Psoas muscle (tissue), 8 donors: ENCODE data around the gene UVSSA. TPM values are rescaled to one million over a fixed set of nuclear protein-coding genes. Genes with fewer than 3 reads are reported as not detected.
A peak's percentile ranks its signal among the peaks of the same experiment; 100 is the strongest.

Source experiments
- ATAC-seq, 4 donors: fragments of 200-7000 bp; cut with Tn5 transposase; one replicate each; pipeline ENCODE4 v1.9.1; 2020; ENCODE audit warnings: moderate library complexity in 3 of 4, mild to moderate bottlenecking in 2 of 4
- DNase-seq, 2 donors: peaks; one replicate each; pipeline ENCODE4 v3.0.0-alpha.2; 2020
- H3K27ac ChIP-seq: fragments of 200-600 bp; one replicate; pipeline ENCODE4 v1.8.0; 2022
- H3K27me3 ChIP-seq, 3 donors: fragments of 200-600 bp in 1 of 3; one replicate each; pipeline versions ENCODE4 v1.6.1 to v1.8.0; 2013 to 2022; ENCODE audit warnings: low read length in 2 of 3, mild to moderate bottlenecking in 2 of 3, moderate library complexity in 1 of 3; ENCODE audit not compliant: insufficient read depth in 3 of 3
- H3K36me3 ChIP-seq, 2 donors: fragments of 200-600 bp in 1 of 2; one replicate each; pipeline versions ENCODE4 v1.6.1 to v1.8.0; 2013 to 2022; ENCODE audit warnings: low read depth in 1 of 2, mild to moderate bottlenecking in 1 of 2, moderate library complexity in 1 of 2; ENCODE audit not compliant: insufficient read depth in 1 of 2
- H3K4me1 ChIP-seq: fragments of 200-600 bp; one replicate; pipeline ENCODE4 v1.8.0; 2022
- H3K4me3 ChIP-seq: fragments of 200-600 bp; one replicate; pipeline ENCODE4 v1.8.0; 2022; ENCODE audit warnings: mild to moderate bottlenecking
- H3K9me3 ChIP-seq: fragments of 200-600 bp; one replicate; pipeline ENCODE4 v1.8.0; 2022
- WGBS, 3 donors: extraction: QIAGEN DNeasy Blood & Tissue Kit; methylation state at CpG; one replicate each; pipeline versions ENCODE4 v1.1.6 to v1.1.7; 2013; 5-methylcytosine and 5-hydroxymethylcytosine counted together
- intact Hi-C, 2 donors: fragments of 100-400 bp; cut with DNase I; formaldehyde crosslinking; loops; one replicate each; pipeline versions ENCODE4 v1.11.0 to v1.14.2; 2022
- polyA plus RNA-seq, 3 donors: library from polyadenylated mRNA; stranded (reverse); fragments of 200-250 nt; gene quantifications; one replicate each; pipeline ENCODE4 v1.2.3, GENCODE V29; 2013
- total RNA-seq, 4 donors: library from RNA; stranded (reverse); fragmentation: NEBNext Ultra II Directional in 2 of 4; extraction: Animal tissue kit (Norgen Biotek cat#: 25700) in 2 of 4; gene quantifications; one replicate each; pipeline versions ENCODE4 v1.2.1 to v1.2.4, GENCODE V29; 2021 to 2023
- TF ChIP-seq, protein P1 (sequence below): fragments of 200-600 bp; IDR thresholded peaks from one replicate; pipeline ENCODE4 v1.8.0; 2022; ENCODE audit warnings: antibody characterized with exemption
- donor health status: healthy with polysubstance abuse.
- donor health status: DM: no; HTN: no; CAD: no; lungs with moderate emphysema.
- donor health status: Bipolar disorder and iron deficiency.
- donor health status: healthy.
- donor health status: DM: yes; HTN: yes; CAD: no.
- donor health status: DM: no; HTN: no; CAD: no.
- donor health status: DM: no; HTN: no; CAD: no.
- donor health status: DM: yes; HTN: yes; CAD: no.

UVSSA gene
- total and polyA plus RNA-seq, 7 donors = 1.9 to 9.4 (median 7.7) TPM

DNA sequence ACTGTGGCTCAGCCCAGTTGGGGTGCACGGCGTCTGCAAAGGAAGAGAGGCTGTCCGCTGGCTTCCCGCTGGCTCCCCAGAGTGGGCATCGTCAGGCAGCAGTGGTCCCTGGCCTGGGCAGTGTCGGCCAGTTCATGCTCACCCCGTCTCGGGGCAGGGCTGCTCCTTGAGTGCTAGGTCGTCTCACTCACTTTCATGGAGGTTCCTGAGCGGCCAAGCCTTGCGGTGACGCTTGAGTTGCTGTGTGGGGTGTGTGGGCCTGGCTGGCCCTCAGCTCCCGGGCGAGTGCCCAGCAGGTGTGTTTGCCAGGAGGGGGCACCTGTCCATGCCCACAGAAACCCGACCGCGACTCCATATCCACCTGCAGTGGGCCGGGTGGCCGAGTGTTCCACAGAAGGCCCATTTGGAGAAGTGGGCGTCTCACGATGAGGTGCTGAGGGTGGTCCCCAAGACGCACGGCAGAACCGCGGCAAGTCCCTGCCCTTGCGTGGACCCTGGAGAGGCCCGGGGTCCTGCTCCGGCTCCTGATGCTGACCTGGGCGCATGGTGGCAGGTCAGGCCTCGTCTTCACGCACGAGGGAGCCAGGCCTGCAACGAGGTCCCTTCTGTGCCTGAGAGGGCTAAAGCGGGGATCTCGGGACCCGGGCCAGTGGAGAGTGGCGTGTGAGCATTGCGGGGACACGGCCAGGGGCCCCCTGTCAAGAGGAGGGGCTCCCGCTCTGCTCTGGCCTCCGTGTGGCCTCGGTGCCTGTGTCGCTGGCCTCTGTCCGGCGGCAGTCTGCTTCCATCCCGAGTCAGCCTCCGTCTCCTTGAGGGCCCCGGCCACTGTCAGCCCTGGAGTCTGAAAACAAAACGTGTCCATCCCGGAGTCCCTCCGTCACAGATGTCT lies 18.5 kb upstream of the UVSSA start:
- DNase-seq (peak in 1 of 2 donors; percentile 9), ATAC-seq (no peak)
- WGBS, 3 donors = 90 to 95% (median 94%) methylated on average over 51 of the region's 51 CpGs
- Histone ChIP-seq H3K27ac (no peak overlapping the region), H3K4me3 (no peak overlapping the region), H3K27me3 (no peaks in the 10 kb centered on the region), H3K9me3 (no peaks in the 10 kb centered on the region), H3K4me1 (peaks cover 15% of the 10 kb centered on the region), H3K36me3 (peaks cover 5 to 58% of the 10 kb centered on the region in 2 donors)
- TF ChIP-seq, protein P1, sequence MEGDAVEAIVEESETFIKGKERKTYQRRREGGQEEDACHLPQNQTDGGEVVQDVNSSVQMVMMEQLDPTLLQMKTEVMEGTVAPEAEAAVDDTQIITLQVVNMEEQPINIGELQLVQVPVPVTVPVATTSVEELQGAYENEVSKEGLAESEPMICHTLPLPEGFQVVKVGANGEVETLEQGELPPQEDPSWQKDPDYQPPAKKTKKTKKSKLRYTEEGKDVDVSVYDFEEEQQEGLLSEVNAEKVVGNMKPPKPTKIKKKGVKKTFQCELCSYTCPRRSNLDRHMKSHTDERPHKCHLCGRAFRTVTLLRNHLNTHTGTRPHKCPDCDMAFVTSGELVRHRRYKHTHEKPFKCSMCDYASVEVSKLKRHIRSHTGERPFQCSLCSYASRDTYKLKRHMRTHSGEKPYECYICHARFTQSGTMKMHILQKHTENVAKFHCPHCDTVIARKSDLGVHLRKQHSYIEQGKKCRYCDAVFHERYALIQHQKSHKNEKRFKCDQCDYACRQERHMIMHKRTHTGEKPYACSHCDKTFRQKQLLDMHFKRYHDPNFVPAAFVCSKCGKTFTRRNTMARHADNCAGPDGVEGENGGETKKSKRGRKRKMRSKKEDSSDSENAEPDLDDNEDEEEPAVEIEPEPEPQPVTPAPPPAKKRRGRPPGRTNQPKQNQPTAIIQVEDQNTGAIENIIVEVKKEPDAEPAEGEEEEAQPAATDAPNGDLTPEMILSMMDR = no peak
- intact Hi-C loops = no loop called here

DNA sequence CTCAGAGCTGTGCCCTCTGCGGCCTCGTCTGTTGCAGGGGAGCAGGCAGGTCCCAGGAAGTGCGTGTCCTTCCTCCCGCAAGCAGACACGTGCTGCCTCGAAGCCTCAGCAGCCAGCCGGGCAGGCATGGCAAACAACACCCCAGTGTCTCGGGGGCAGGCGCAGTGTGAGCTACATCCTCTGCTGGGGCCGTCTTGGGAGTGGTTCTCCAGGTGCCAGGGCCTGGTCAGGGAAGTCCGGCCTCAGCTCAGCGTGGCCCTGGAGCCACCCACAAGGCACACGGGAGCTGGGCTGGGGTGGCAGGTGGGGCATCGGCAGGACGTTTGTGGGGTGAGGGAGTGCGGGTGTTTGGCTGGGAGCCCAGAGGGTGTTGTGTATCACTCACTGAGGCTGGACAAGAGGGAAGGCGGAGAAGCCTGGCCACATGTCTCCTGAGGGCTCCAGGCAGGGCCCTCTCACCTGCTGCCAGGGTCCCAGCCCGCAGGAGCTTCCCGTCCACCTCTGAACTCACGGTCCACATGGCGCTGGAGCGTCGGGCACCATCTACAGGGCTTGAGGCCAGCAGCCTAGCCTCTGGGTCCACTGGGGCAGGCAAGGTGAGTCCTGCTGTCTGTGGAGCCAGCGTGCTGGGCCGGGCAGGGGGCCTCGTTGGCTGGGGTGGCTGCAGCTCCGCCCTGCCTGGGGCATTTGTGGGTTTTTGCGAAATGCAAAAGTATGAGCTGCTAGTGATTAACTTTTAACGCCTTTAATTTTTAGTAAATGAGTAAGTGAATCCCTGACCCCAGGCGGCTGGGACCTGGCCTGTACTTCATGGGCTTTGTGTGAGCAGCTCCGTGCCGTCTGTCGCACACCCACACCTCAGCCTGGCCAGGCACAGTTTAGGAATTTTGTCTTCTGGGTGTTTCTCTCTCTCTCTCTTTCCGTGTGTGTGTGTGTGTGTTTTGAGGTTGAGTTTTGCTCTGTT lies 17.3 kb upstream of the UVSSA start:
- DNase-seq (peak; percentile 21 to 67), ATAC-seq (peak; percentile 35 to 60 (median 52))
- WGBS, 3 donors = 63 to 78% (median 64%) methylated on average over 34 of the region's 34 CpGs
- peaks cover 15% of the 10 kb centered on the region for H3K4me1 ChIP-seq
- H3K27me3 ChIP-seq = no peaks in the 10 kb centered on the region
- no peak overlapping the region for H3K4me3 ChIP-seq
- TF ChIP-seq, protein P1 = no peak
- intact Hi-C loops = no loop called here
- no peaks in the 10 kb centered on the region for H3K9me3 ChIP-seq
- no peak overlapping the region for H3K27ac ChIP-seq
- peaks cover 8 to 62% of the 10 kb centered on the region in 2 donors for H3K36me3 ChIP-seq

- TF ChIP-seq, protein P1 = no peak
- DNase-seq (peak in 1 of 2 donors; percentile 6), ATAC-seq (peak; percentile 14 to 51 (median 42))
- intact Hi-C loops = no loop called here
- 66 to 87% (median 74%) methylated on average over 33 to 34 of the region's 34 CpGs for WGBS, 3 donors
- H3K27me3 ChIP-seq = no peaks in the 10 kb centered on the region
- peaks cover 15% of the 10 kb centered on the region for H3K4me1 ChIP-seq
- no peak overlapping the region for H3K4me3 ChIP-seq
- peaks cover 10 to 56% of the 10 kb centered on the region in 2 donors for H3K36me3 ChIP-seq
- H3K27ac ChIP-seq = no peak overlapping the region
- no peaks in the 10 kb centered on the region for H3K9me3 ChIP-seq
These were observed 16.0 kb upstream of the UVSSA start for GRCh38 chr4:1330761-1331590.

DNA sequence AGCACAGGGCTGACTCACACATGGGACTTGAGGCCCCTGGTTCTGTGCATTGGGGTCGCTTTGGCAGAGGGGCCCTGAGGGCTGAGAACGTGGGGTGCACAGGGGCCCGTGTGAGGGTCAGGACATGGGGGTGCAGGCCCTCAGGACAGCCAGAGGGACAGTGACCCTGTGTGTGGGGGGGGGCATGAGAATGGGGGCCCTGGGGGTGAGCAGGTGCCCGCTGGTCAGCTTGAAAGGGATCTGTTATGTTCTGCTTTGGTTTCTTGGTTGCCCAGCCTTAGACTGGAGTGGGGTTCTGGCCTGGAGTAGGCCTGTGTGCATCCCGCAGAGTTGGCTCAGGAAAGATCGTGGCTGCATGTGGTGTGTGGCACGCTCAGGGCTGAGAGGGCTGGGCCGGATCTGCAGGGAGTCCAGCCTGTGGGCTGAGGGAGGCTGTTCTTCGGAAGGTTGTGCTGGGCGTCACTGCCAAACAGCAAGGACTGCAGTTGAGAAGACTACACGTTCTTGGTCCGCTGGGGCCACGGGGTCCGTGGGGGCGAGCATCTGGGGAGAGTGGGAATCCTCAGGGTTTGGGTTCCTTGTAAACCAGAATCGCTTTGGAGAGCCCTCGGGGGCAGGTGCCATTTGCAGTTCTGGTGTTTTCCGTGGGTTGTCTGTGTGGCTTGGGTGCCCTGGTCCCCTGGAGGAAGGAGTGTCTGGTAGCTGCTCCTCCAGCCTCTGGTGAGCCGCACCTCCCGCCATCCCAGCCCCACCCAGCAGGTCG lies 15.2 kb upstream of the UVSSA start:
- Histone ChIP-seq H3K36me3 (peaks cover 10 to 52% of the 10 kb centered on the region in 2 donors), H3K27me3 (no peaks in the 10 kb centered on the region), H3K4me3 (no peak overlapping the region), H3K4me1 (peaks cover 15% of the 10 kb centered on the region), H3K9me3 (no peaks in the 10 kb centered on the region), H3K27ac (no peak overlapping the region)
- no peak for ATAC-seq
- DNase-seq = peak in 1 of 2 donors; percentile 12
- 88 to 90% (median 89%) methylated on average over 21 of the region's 21 CpGs for WGBS, 3 donors
- intact Hi-C loops = no loop called here
- TF ChIP-seq, protein P1 = no peak
